ENCODE data around the gene CAP2. TPM values are rescaled to one million over a fixed set of nuclear protein-coding genes. Genes with fewer than 3 reads are reported as not detected.

CAP2 gene
- total and polyA plus RNA-seq, 9 of the 15 experiments (the other 6 are each of a cell fraction or from before 2014, with no cell fraction given), result not detected

DNA sequence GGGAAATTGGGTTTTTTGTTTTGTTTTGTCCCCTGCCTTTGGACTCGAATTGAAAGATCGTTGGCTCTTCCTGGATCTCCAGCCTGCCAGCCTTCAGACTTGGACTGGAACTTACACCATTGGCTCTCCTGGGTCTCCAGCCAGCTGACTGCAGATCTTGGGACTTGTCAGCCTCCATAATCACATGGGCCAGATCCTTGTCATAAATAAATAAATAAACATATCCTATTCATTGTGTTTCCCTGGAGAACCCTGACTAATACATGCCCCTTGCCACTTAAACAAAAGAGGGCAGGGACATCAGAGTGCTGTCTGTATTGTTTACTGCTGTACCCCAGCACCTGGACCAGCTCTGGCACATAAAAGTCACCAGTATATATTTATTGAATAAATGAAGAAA, 101.5 kb downstream of the CAP2 start (continued):
- TF ChIP-seq CHD1 (IDR thresholded peaks at IDR 0.05; ENCODE audit: low read length), result no peak
- TF ChIP-seq RUNX1 (IDR thresholded peaks at IDR 0.05; ENCODE audit: low read depth), result no peak

DNA sequence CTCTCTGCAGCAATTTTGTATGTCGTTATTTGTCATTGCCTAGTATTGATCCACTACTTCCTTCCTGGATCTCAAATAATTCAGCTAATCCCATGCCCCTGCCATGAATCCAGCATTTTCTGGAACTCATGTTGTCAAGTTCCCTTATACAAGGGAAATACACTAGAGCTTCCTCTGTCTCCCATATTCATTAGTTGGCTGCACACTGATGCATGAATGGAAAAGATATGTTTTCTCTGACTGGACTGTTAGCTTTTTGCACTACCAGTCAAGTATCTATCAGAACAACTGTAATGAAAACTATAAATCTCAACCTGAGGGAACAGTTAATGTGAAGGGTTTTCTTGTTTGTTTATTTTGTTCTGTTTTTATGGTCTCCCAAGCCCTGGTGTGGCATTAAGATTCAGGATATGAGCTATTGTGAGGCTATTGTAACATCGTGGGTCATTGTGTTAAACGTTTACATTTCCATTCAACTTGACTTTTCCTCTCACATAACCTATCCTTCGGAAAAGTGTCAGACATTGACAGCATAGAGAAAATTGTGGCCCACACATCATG, 104.2 kb downstream of the CAP2 start:
- no TSS peak for BruUV-seq (replicated peaks)
- Histone ChIP-seq H3K9ac (ENCODE audit: insufficient read depth in 1 of 2, low read depth in 2 of 2, low read length in 2 of 2) (no peak overlapping the region), H3K9me1 (ENCODE audit: control insufficient read depth, insufficient read depth, low read length) (no peaks in the 10 kb centered on the region), H3K79me2 (ENCODE audit: control insufficient read depth, insufficient read depth, low read length) (no peaks in the 10 kb centered on the region), H3K36me3 (ENCODE audit: control insufficient read depth, insufficient read depth, low read length) (no peaks in the 10 kb centered on the region), H4K20me1 (replicated peaks; ENCODE audit: control insufficient read depth, insufficient read depth, low read length) (no peaks in the 10 kb centered on the region), H2AFZ (ENCODE audit: low read depth, low read length) (no peak overlapping the region), H3K4me3 (no peak overlapping the region), H3K4me1 (replicated peaks in 1 of 2; ENCODE audit: control insufficient read depth in 2 of 2, insufficient read depth in 2 of 2, low read length in 2 of 2) (0 out of 5 replicates have a peak, but pooled peaks cover 0 to 4% of the 10 kb centered on the region in 2 experiments), H3K9me3 (replicated peaks; ENCODE audit: control insufficient read depth, insufficient read depth, low read depth, low read length) (no peaks in the 10 kb centered on the region), H3K4me2 (ENCODE audit: insufficient read depth, low read length) (no peak overlapping the region), H3K27me3 (ENCODE audit: control insufficient read depth in 2 of 2, insufficient read depth in 2 of 2, low read length in 2 of 2) (peaks cover 0 to 4% of the 10 kb centered on the region in 2 experiments; a peak in 4 of 5 replicates), H3K27ac (ENCODE audit: extremely low read depth, low read depth, low read length) (no peak overlapping the region)
- 2% methylated on average over 4 of the region's 4 CpGs for WGBS (ENCODE audit: insufficient coverage, low coverage, missing lambda C conversion rate)
- no peak for DNase-seq (ENCODE audit: extremely low read depth in 1 of 4, low spot score in 3 of 4)
- CTCF ChIA-PET (ENCODE audit: low intra/inter-chr PET ratio), result no interaction called here
- intact Hi-C loops (cut with micrococcal nuclease), result no loop called here
- no peak for ATAC-seq
- POLR2A ChIA-PET, result no interaction called here
- in situ Hi-C loops (cut with MboI), result no loop called here
- TF ChIP-seq, protein P1, sequence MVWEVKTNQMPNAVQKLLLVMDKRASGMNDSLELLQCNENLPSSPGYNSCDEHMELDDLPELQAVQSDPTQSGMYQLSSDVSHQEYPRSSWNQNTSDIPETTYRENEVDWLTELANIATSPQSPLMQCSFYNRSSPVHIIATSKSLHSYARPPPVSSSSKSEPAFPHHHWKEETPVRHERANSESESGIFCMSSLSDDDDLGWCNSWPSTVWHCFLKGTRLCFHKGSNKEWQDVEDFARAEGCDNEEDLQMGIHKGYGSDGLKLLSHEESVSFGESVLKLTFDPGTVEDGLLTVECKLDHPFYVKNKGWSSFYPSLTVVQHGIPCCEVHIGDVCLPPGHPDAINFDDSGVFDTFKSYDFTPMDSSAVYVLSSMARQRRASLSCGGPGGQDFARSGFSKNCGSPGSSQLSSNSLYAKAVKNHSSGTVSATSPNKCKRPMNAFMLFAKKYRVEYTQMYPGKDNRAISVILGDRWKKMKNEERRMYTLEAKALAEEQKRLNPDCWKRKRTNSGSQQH (CRISPR knock-in tag; IDR thresholded peaks at IDR 0.05), result no peak
- TF ChIP-seq, protein P2, sequence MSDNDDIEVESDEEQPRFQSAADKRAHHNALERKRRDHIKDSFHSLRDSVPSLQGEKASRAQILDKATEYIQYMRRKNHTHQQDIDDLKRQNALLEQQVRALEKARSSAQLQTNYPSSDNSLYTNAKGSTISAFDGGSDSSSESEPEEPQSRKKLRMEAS (CRISPR knock-in tag; IDR thresholded peaks at IDR 0.05), result no peak
- TF ChIP-seq, protein P3, sequence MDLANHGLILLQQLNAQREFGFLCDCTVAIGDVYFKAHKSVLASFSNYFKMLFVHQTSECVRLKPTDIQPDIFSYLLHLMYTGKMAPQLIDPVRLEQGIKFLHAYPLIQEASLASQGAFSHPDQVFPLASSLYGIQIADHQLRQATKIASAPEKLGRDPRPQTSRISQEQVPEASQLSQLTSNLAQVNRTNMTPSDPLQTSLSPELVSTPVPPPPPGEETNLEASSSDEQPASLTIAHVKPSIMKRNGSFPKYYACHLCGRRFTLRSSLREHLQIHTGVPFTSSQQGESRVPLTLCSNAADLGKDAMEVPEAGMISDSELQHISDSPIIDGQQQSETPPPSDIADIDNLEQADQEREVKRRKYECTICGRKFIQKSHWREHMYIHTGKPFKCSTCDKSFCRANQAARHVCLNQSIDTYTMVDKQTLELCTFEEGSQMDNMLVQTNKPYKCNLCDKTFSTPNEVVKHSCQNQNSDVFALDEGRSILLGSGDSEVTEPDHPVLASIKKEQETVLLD (IDR thresholded peaks at IDR 0.05), result no peak
- no peak for FAIRE-seq
